ENCODE results near the gene CSF2RB.
"Not testable (repeated sequence)": the region's sequence is repeated elsewhere in the genome, so short reads cannot be mapped to it uniquely, and the experiment has no call there.

The CSF2RB gene

GRCh38 chr22:36965696-36966095 is 52.3 kb downstream of the CSF2RB start:
- DNase-seq (ENCODE audit: low read depth in 1 of 2, low spot score in 1 of 2): no peak

GRCh38 chr22:36966851-36967540 is 53.6 kb downstream of the CSF2RB start:
- no peak for DNase-seq (ENCODE audit: low read depth in 1 of 2, low spot score in 1 of 2)

- no peak for DNase-seq (ENCODE audit: low read depth in 1 of 2, low spot score in 1 of 2)
These were observed 55.0 kb downstream of the CSF2RB start for GRCh38 chr22:36968249-36968964.

GRCh38 chr22:36971341-36972125 is 58.1 kb downstream of the CSF2RB start:
- DNase-seq (ENCODE audit: low read depth in 1 of 2, low spot score in 1 of 2): no peak

- DNase-seq (ENCODE audit: low read depth in 1 of 2, low spot score in 1 of 2): no peak
These were observed 63.2 kb downstream of the CSF2RB start for GRCh38 chr22:36976606-36977005.

GRCh38 chr22:36977401-36977861 is 64.0 kb downstream of the CSF2RB start:
- peak; percentile 49 to 65 for DNase-seq (ENCODE audit: low read depth in 1 of 2, low spot score in 1 of 2)

GRCh38 chr22:36977947-36978660 is 64.7 kb downstream of the CSF2RB start:
- peak; percentile 77 to 78 for DNase-seq (ENCODE audit: low read depth in 1 of 2, low spot score in 1 of 2)

- DNase-seq (ENCODE audit: low read depth in 1 of 2, low spot score in 1 of 2): no peak
These were observed 65.8 kb downstream of the CSF2RB start for GRCh38 chr22:36979016-36979910.

- DNase-seq (ENCODE audit: low read depth in 1 of 2, low spot score in 1 of 2): no peak
These were observed 67.9 kb downstream of the CSF2RB start for GRCh38 chr22:36981247-36981775.

- no peak for DNase-seq (ENCODE audit: low read depth in 1 of 2, low spot score in 1 of 2)
These were observed 68.7 kb downstream of the CSF2RB start for GRCh38 chr22:36982136-36982535.

GRCh38 chr22:36985211-36985889 is 71.9 kb downstream of the CSF2RB start:
- no peak for DNase-seq (ENCODE audit: low read depth in 1 of 2, low spot score in 1 of 2)

- DNase-seq (ENCODE audit: low read depth in 1 of 2, low spot score in 1 of 2): peak in 1 of 2 donors; percentile 15
These were observed 72.9 kb downstream of the CSF2RB start for GRCh38 chr22:36986242-36986821.

- DNase-seq (ENCODE audit: low read depth in 1 of 2, low spot score in 1 of 2): no peak
These were observed 74.8 kb downstream of the CSF2RB start for GRCh38 chr22:36988075-36988832.

- DNase-seq (ENCODE audit: low read depth in 1 of 2, low spot score in 1 of 2): not testable (repeated sequence)
These were observed 75.6 kb downstream of the CSF2RB start for GRCh38 chr22:36989012-36989411.
